Transverse colon (tissue), 4 donors: ENCODE measurements around the gene ACD.

Source experiments
- CTCF ChIP-seq, 5 experiments: fragments of 200-600 bp in 3 of 5; fragments of 450-650 bp in 2 of 5; sonication (generic) in 3 of 5; IDR thresholded peaks; 1 replicate in 2 of 5; 2 replicates in 3 of 5; pipeline ENCODE4 v1.5.1; 2016 to 2017; ENCODE audit warnings: antibody characterized with exemption in 5 of 5, inconsistent platforms in 3 of 5, mild to moderate bottlenecking in 2 of 5, moderate library complexity in 1 of 5
- EP300 ChIP-seq: sonication (generic); formaldehyde crosslinking; IDR thresholded peaks from one replicate; pipeline ENCODE4 v1.6.1; 2017; ENCODE audit warnings: antibody characterized with exemption, low read depth
- POLR2A ChIP-seq: fragments of 450-650 bp; IDR thresholded peaks from one replicate; pipeline ENCODE4 v1.6.1; 2016; ENCODE audit warnings: antibody characterized with exemption, mild to moderate bottlenecking, moderate library complexity
- POLR2AphosphoS5 ChIP-seq, 3 donors: sonication (generic); formaldehyde crosslinking; IDR thresholded peaks; one replicate each; pipeline ENCODE4 v1.6.1; 2016; ENCODE audit warnings: antibody characterized with exemption in 3 of 3

GRCh38 chr16:67679935-67680897, 20.2 kb upstream of the ACD start:
- no peak for TF ChIP-seq CTCF (IDR thresholded peaks at IDR 0.05)
- TF ChIP-seq EP300: no peak
- TF ChIP-seq POLR2AphosphoS5 (IDR thresholded peaks at IDR 0.05): no peak
- no peak for TF ChIP-seq POLR2A
